ENCODE results near the gene STK32B.

DNA sequence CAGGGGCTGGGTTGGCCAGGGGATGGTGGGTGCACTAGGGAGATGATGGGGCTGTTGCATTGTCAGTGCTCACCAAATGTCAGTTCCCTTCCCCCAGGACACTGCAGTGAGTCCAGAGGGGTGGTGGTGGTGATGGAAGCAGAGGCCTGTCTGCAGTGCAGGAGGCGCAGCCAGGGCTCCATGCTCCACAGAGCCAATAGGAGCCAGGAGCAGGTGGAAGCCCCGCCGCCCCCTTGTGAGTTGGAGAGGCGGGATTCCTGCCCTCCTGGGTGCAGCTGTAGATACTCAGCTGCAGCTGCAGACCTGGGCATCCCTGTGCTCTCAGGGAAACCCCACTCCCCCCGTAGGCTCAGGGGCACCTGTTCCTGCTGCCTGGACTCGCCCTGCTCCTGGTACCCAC lies 372.4 kb downstream of the STK32B start:
- TF ChIP-seq, protein P1, sequence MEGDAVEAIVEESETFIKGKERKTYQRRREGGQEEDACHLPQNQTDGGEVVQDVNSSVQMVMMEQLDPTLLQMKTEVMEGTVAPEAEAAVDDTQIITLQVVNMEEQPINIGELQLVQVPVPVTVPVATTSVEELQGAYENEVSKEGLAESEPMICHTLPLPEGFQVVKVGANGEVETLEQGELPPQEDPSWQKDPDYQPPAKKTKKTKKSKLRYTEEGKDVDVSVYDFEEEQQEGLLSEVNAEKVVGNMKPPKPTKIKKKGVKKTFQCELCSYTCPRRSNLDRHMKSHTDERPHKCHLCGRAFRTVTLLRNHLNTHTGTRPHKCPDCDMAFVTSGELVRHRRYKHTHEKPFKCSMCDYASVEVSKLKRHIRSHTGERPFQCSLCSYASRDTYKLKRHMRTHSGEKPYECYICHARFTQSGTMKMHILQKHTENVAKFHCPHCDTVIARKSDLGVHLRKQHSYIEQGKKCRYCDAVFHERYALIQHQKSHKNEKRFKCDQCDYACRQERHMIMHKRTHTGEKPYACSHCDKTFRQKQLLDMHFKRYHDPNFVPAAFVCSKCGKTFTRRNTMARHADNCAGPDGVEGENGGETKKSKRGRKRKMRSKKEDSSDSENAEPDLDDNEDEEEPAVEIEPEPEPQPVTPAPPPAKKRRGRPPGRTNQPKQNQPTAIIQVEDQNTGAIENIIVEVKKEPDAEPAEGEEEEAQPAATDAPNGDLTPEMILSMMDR (IDR thresholded peaks at IDR 0.05; ENCODE audit: low read depth, low read length, missing input control), result no peak
- TF ChIP-seq, protein P2, sequence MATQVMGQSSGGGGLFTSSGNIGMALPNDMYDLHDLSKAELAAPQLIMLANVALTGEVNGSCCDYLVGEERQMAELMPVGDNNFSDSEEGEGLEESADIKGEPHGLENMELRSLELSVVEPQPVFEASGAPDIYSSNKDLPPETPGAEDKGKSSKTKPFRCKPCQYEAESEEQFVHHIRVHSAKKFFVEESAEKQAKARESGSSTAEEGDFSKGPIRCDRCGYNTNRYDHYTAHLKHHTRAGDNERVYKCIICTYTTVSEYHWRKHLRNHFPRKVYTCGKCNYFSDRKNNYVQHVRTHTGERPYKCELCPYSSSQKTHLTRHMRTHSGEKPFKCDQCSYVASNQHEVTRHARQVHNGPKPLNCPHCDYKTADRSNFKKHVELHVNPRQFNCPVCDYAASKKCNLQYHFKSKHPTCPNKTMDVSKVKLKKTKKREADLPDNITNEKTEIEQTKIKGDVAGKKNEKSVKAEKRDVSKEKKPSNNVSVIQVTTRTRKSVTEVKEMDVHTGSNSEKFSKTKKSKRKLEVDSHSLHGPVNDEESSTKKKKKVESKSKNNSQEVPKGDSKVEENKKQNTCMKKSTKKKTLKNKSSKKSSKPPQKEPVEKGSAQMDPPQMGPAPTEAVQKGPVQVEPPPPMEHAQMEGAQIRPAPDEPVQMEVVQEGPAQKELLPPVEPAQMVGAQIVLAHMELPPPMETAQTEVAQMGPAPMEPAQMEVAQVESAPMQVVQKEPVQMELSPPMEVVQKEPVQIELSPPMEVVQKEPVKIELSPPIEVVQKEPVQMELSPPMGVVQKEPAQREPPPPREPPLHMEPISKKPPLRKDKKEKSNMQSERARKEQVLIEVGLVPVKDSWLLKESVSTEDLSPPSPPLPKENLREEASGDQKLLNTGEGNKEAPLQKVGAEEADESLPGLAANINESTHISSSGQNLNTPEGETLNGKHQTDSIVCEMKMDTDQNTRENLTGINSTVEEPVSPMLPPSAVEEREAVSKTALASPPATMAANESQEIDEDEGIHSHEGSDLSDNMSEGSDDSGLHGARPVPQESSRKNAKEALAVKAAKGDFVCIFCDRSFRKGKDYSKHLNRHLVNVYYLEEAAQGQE (IDR thresholded peaks at IDR 0.05), result no peak
- TF ChIP-seq, protein P3, sequence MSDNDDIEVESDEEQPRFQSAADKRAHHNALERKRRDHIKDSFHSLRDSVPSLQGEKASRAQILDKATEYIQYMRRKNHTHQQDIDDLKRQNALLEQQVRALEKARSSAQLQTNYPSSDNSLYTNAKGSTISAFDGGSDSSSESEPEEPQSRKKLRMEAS (IDR thresholded peaks at IDR 0.05), result no peak
- TF ChIP-seq NR2F2 (IDR thresholded peaks at IDR 0.05) (no peak), EGR1 (IDR thresholded peaks at IDR 0.05; ENCODE audit: low read depth in 2 of 2) (no peak), RAD21 (IDR thresholded peaks at IDR 0.05) (no peak), HNF4A (conservative IDR thresholded peaks at IDR 0.05) (no peak), SP1 (IDR thresholded peaks at IDR 0.05) (no peak)
- TF ChIP-seq, protein P4, sequence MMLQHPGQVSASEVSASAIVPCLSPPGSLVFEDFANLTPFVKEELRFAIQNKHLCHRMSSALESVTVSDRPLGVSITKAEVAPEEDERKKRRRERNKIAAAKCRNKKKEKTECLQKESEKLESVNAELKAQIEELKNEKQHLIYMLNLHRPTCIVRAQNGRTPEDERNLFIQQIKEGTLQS (IDR thresholded peaks at IDR 0.05), result no peak

Measured in liver (tissue), 3 donors.